Heart left ventricle (tissue), 16 donors: ENCODE measurements around the gene USP53. TPM values are rescaled to one million over a fixed set of nuclear protein-coding genes. Genes with fewer than 3 reads are reported as not detected.
"Not testable (repeated sequence)": the region's sequence is repeated elsewhere in the genome, so short reads cannot be mapped to it uniquely, and the experiment has no call there.

Experiments used
- ATAC-seq, 4 donors: fragments of 200-7000 bp; cut with Tn5 transposase; one replicate each; pipeline ENCODE4 v1.9.1; 2020 to 2022; ENCODE audit warnings: moderate library complexity in 4 of 4, mild to moderate bottlenecking in 3 of 4, moderate number of reproducible peaks in 1 of 4
- DNase-seq, 5 donors: peaks; one replicate each; pipeline ENCODE4 v3.0.0-alpha.2; 2020
- H3K27ac ChIP-seq, 12 donors: fragments of 200-600 bp; sonication (generic) in 4 of 12; one replicate each; pipeline versions ENCODE4 v1.5.0 to v1.8.0; 2016 to 2022; ENCODE audit warnings: mild to moderate bottlenecking in 2 of 12
- H3K27me3 ChIP-seq, 9 donors: fragments of 200-600 bp; sonication (generic) in 2 of 9; one replicate each; pipeline versions ENCODE4 v1.5.1 to v1.8.0; 2016 to 2022; ENCODE audit warnings: mild to moderate bottlenecking in 3 of 9
- H3K36me3 ChIP-seq, 9 donors: fragments of 200-600 bp; sonication (generic) in 2 of 9; one replicate each; pipeline versions ENCODE4 v1.5.0 to v1.8.0; 2018 to 2022; ENCODE audit warnings: mild to moderate bottlenecking in 2 of 9
- H3K4me1 ChIP-seq, 12 donors: fragments of 200-600 bp; sonication (generic) in 4 of 12; one replicate each; pipeline versions ENCODE4 v1.5.0 to v1.8.0; 2016 to 2022; ENCODE audit warnings: mild to moderate bottlenecking in 3 of 12
- H3K4me3 ChIP-seq, 12 donors: fragments of 200-600 bp; sonication (generic) in 4 of 12; one replicate each; pipeline versions ENCODE4 v1.5.0 to v1.8.0; 2017 to 2022; ENCODE audit warnings: mild to moderate bottlenecking in 9 of 12, moderate library complexity in 4 of 12
- H3K9me3 ChIP-seq, 12 donors: fragments of 200-600 bp; sonication (generic) in 4 of 12; one replicate each; pipeline versions ENCODE4 v1.5.0 to v1.8.0; 2016 to 2022; ENCODE audit warnings: mild to moderate bottlenecking in 1 of 12
- CTCF ChIP-seq, 12 donors: fragments of 200-600 bp; sonication (generic) in 4 of 12; IDR thresholded peaks; one replicate each; pipeline versions ENCODE4 v1.5.0 to v1.8.0; 2018 to 2022; ENCODE audit warnings: antibody characterized with exemption in 12 of 12, mild to moderate bottlenecking in 5 of 12
- POLR2A ChIP-seq, 2 donors: fragments of 450-650 bp; IDR thresholded peaks; one replicate each; pipeline ENCODE4 v1.6.1; 2017; ENCODE audit warnings: antibody characterized with exemption in 2 of 2, mild to moderate bottlenecking in 2 of 2, moderate library complexity in 2 of 2
- WGBS, 4 donors: extraction: QIAGEN DNeasy Blood & Tissue Kit in 2 of 4; methylation state at CpG; one replicate each; pipeline versions ENCODE4 v1.1.5 to v1.1.7; 2013 to 2018; 5-methylcytosine and 5-hydroxymethylcytosine counted together
- intact Hi-C, 10 donors: fragments of 100-400 bp; cut with DNase I; formaldehyde crosslinking; loops; one replicate each; pipeline versions ENCODE4 v1.11.1 to v1.14.2; 2022
- long read RNA-seq, 3 donors: library from polyadenylated mRNA; unstranded; transcript quantifications; one replicate each; pipeline ENCODE4 v2.0.0, GENCODE V29; 2020 to 2021
- polyA plus RNA-seq, 2 donors: library from polyadenylated mRNA; stranded (reverse); fragments of 200-250 nt; gene quantifications; one replicate each; pipeline ENCODE4 v1.2.3, GENCODE V29; 2013
- total RNA-seq, 9 donors: library from RNA; depleted of rRNA in 2 of 9; stranded (reverse); fragments of >200 nt in 2 of 9; fragmentation: NEBNext Ultra II Directional in 3 of 9; extraction: Animal tissue kit (Norgen Biotek cat#: 25700) in 3 of 9; gene quantifications; one replicate each; pipeline versions ENCODE4 v1.1.0 to v1.2.4, GENCODE V29; 2016 to 2023
- donor health status: ischemic (EF 13 %, LVEDD 7.1; RV severe dilation, severe dysfunction).
- donor health status: healthy with polysubstance abuse.
- donor health status: DM: no; HTN: yes; CAD: no.
- donor health status: DM: no; HTN: no; CAD: no.
- donor health status: ischemic (EF 25% LVEDD 6.9; RV normal size, moderate dysfunction).
- donor health status: ischemic (EF 25% LVEDD 5.7; RV mildly dilated, moderate dysfunction).
- donor health status: healthy.
- donor health status: DM: yes; HTN: yes; CAD: no.
- donor health status: ischemic (EF 35%, LVEDD 5.7; RV mildly dilated, moderate dysfunction).
- donor health status: nonischemic (EF 11% LVEDD 7.7; RV severe dilation, severe dysfunction).
- donor health status: DM: yes; HTN: yes; CAD: no.
- donor health status: PGD.
- donor health status: ischemic (EF 29% LVEDD 5.4; RV normal size, mild dysfunction).
- donor health status: nonischemic (EF 23%, LVEDD 6.1; RV moderate dilation, normal function).

USP53 gene
- 10 to 100 TPM; 32.9 to 52.9 (median 43.7) TPM for total RNA-seq
- 10 to 100 TPM; 24.2 to 44.4 TPM for polyA plus RNA-seq
- long read RNA-seq, donor 1, partial matches to known transcripts: 3 of 8 reads
- long read RNA-seq, donor 1, other reads (novel, unspliced or antisense): 4 of 8 reads
- long read RNA-seq, donor 2, partial matches to known transcripts: 4 of 15 reads
- long read RNA-seq, donor 2, other reads (novel, unspliced or antisense): 11 of 15 reads
- long read RNA-seq, donor 3, partial matches to known transcripts: 3 of 9 reads
- long read RNA-seq, donor 3, other reads (novel, unspliced or antisense): 6 of 9 reads

GRCh38 chr4:119212234-119212963, at the start of gene USP53:
Gene USP53, plus strand, starts transcription at chr4:119212713. Its CDS starts 27,047 bp downstream, at chr4:119239760.
- Histone ChIP-seq H3K4me3 (peak within 1 kb of the TSS; percentile 50 to 93 (median 83)), H3K27me3 (no peaks in the 10 kb centered on the region), H3K36me3 (peaks cover 0 to 4% (median 2%) of the 10 kb centered on the region in 9 donors), H3K27ac (peak within 1 kb of the TSS; percentile 88 to 99 (median 96)), H3K4me1 (peaks cover 0 to 46% (median 15%) of the 10 kb centered on the region in 12 donors), H3K9me3 (no peaks in the 10 kb centered on the region)
- DNase-seq: peak; percentile 95 to 98 (median 97)
- intact Hi-C loops: loop anchor here in 8 of 10 donors (5.0 to 10.0 kb wide), 9 partner anchors 35 to 235 kb away; no protein-coding TSS in a partner anchor
- ATAC-seq: peak; percentile 96 to 98 (median 98)
- 0 to 1% (median 0%) methylated on average over 34 to 55 of the region's 55 CpGs for WGBS, 4 donors
- TF ChIP-seq POLR2A (IDR thresholded peaks at IDR 0.05) (peak in 1 of 2 donors; percentile 92), CTCF (IDR thresholded peaks at IDR 0.05) (no peak)

GRCh38 chr4:119165767-119166166, 46.7 kb upstream of the USP53 start:
- Histone ChIP-seq H3K27ac (no peak overlapping the region), H3K36me3 (peaks cover 0 to 94% (median 17%) of the 10 kb centered on the region in 9 donors), H3K9me3 (no peaks in the 10 kb centered on the region), H3K27me3 (no peaks in the 10 kb centered on the region), H3K4me3 (no peak overlapping the region), H3K4me1 (peaks cover 0 to 26% (median 0%) of the 10 kb centered on the region in 12 donors)
- 82 to 87% (median 84%) methylated on average over 3 of the region's 3 CpGs for WGBS, 4 donors
- ATAC-seq (no peak), DNase-seq (no peak)
- intact Hi-C loops: loop anchor here in 3 of 10 donors (5.0 to 10.0 kb wide), 3 partner anchors 119 to 183 kb away; no protein-coding TSS in a partner anchor
- TF ChIP-seq POLR2A (IDR thresholded peaks at IDR 0.05) (no peak), CTCF (IDR thresholded peaks at IDR 0.05) (no peak)

GRCh38 chr4:119170195-119170594, 42.3 kb upstream of the USP53 start:
- Histone ChIP-seq H3K4me3 (no peak overlapping the region), H3K4me1 (peaks cover 0 to 3% (median 0%) of the 10 kb centered on the region in 12 donors), H3K27me3 (no peaks in the 10 kb centered on the region), H3K9me3 (no peaks in the 10 kb centered on the region), H3K36me3 (peaks cover 0 to 89% (median 8%) of the 10 kb centered on the region in 9 donors), H3K27ac (no peak overlapping the region)
- intact Hi-C loops: no loop called here
- no peak for DNase-seq
- no peak for TF ChIP-seq POLR2A (IDR thresholded peaks at IDR 0.05)
- peak in 3 of 12 donors; percentile 4 to 13 (median 12) for TF ChIP-seq CTCF (IDR thresholded peaks at IDR 0.05)
- no peak for ATAC-seq

- intact Hi-C loops: no loop called here
- Histone ChIP-seq H3K4me1 (no peaks in the 10 kb centered on the region), H3K36me3 (peaks cover 0 to 80% (median 0%) of the 10 kb centered on the region in 9 donors), H3K4me3 (no peak overlapping the region), H3K9me3 (no peaks in the 10 kb centered on the region), H3K27ac (peak overlapping the region in 2 of 12 donors; percentile 8 to 15), H3K27me3 (no peaks in the 10 kb centered on the region)
- peak in 2 of 4 donors; percentile 3 to 4 for ATAC-seq
- WGBS, 4 donors: 83 to 92% (median 85%) methylated on average over 7 of the region's 7 CpGs
- TF ChIP-seq POLR2A (IDR thresholded peaks at IDR 0.05) (no peak), CTCF (IDR thresholded peaks at IDR 0.05) (no peak)
- DNase-seq: no peak
Measured at GRCh38 chr4:119172223-119172622, 40.3 kb upstream of the USP53 start.

GRCh38 chr4:119173729-119174361, 38.7 kb upstream of the USP53 start:
- H3K27ac ChIP-seq, ATAC-seq, H3K9me3 ChIP-seq, H3K4me1 ChIP-seq, H3K4me3 ChIP-seq, intact Hi-C loops, DNase-seq, H3K27me3 ChIP-seq: not testable (repeated sequence)
- 91 to 96% (median 93%) methylated on average over 20 to 30 of the region's 30 CpGs for WGBS, 4 donors
- H3K36me3 ChIP-seq: peaks cover 0 to 79% (median 0%) of the 10 kb centered on the region in 9 donors
